ENCODE data around the gene DMAC2. TPM values are rescaled to one million over a fixed set of nuclear protein-coding genes. Genes with fewer than 3 reads are reported as not detected.

DMAC2 gene
- total RNA-seq, 1 experiment from 2014 or later, result 77.6 TPM

- peak; percentile 58 for ATAC-seq
- no peaks in the 10 kb centered on the region for H3K27me3 Mint-ChIP-seq (ENCODE audit: low read depth)
- H3K4me3 Mint-ChIP-seq, result no peak overlapping the region
- DNase-seq (ENCODE audit: low spot score), result no peak
- POLR2A ChIA-PET, result interaction anchor here (0.7 to 1.9 kb wide), 5 partner anchors 19 to 347 kb away, joined by 4 to 10 read pairs (median 6); partner anchors contain the start of genes B3GNT8 and DMAC2
- H3K4me1 Mint-ChIP-seq, result peaks cover 13% of the 10 kb centered on the region
- TF ChIP-seq SMAD4 (CRISPR knock-in tag; IDR thresholded peaks at IDR 0.05) (no peak), SP1 (CRISPR knock-in tag; conservative IDR thresholded peaks at IDR 0.05) (no peak), ZNF263 (CRISPR knock-in tag; IDR thresholded peaks at IDR 0.05; ENCODE audit: low read depth) (no peak), CDX4 (CRISPR knock-in tag; IDR thresholded peaks at IDR 0.05; ENCODE audit: borderline replicate concordance) (no peak), ZNF317 (CRISPR knock-in tag; IDR thresholded peaks at IDR 0.05; ENCODE audit: borderline replicate concordance, low read depth) (no peak), SOX15 (CRISPR knock-in tag; IDR thresholded peaks at IDR 0.05) (no peak), PREB (CRISPR knock-in tag; IDR thresholded peaks at IDR 0.05; ENCODE audit: borderline replicate concordance) (no peak), FOXK1 (CRISPR knock-in tag; IDR thresholded peaks at IDR 0.05) (no peak), AFF4 (CRISPR knock-in tag; IDR thresholded peaks at IDR 0.05; ENCODE audit: borderline replicate concordance) (no peak), NR1H2 (CRISPR knock-in tag; IDR thresholded peaks at IDR 0.05) (no peak), ZNF232 (CRISPR knock-in tag; IDR thresholded peaks at IDR 0.05) (no peak), ETV6 (CRISPR knock-in tag; IDR thresholded peaks at IDR 0.05) (no peak), TCF7 (CRISPR knock-in tag; IDR thresholded peaks at IDR 0.05; ENCODE audit: low read depth) (no peak), E2F4 (CRISPR knock-in tag; IDR thresholded peaks at IDR 0.05; ENCODE audit: borderline replicate concordance, low read depth) (no peak), NFE2L1 (CRISPR knock-in tag; IDR thresholded peaks at IDR 0.05) (no peak), CTCF (IDR thresholded peaks at IDR 0.05) (no peak)
- H3K27ac Mint-ChIP-seq, result no peak overlapping the region
- H3K9me3 Mint-ChIP-seq, result no peaks in the 10 kb centered on the region
- H3K36me3 Mint-ChIP-seq, result no peaks in the 10 kb centered on the region
- CTCF ChIA-PET, result interaction anchor here (0.6 to 3.8 kb wide), 20 partner anchors 10 to 410 kb away, joined by 3 to 25 read pairs (median 6); partner anchors contain the start of genes B3GNT8, B9D2 and DMAC2
Observed at GRCh38 chr19:41408256-41408655, 31.5 kb downstream of the DMAC2 start.

GRCh38 chr19:41407271-41407670, 32.4 kb downstream of the DMAC2 start:
- ChIA-PET POLR2A (interaction anchor here (0.7 to 1.9 kb wide), 2 partner anchors 32 to 350 kb away, joined by 4 to 10 read pairs; partner anchors contain the start of gene DMAC2), CTCF (interaction anchor here (0.9 to 3.8 kb wide), 7 partner anchors 20 to 156 kb away, joined by 3 to 25 read pairs (median 6); partner anchors contain the start of gene B3GNT8)
- H3K27ac Mint-ChIP-seq, result peak overlapping the region; percentile 82
- no peaks in the 10 kb centered on the region for H3K27me3 Mint-ChIP-seq (ENCODE audit: low read depth)
- H3K9me3 Mint-ChIP-seq, result no peaks in the 10 kb centered on the region
- peaks cover 13% of the 10 kb centered on the region for H3K4me1 Mint-ChIP-seq
- no peaks in the 10 kb centered on the region for H3K36me3 Mint-ChIP-seq
- no peak for TF ChIP-seq MLX (CRISPR knock-in tag; IDR thresholded peaks at IDR 0.05)
- no peak for TF ChIP-seq ZNF671 (CRISPR knock-in tag; IDR thresholded peaks at IDR 0.05)
- no peak for TF ChIP-seq RORB (CRISPR knock-in tag; IDR thresholded peaks at IDR 0.05)
- TF ChIP-seq HMGXB4 (CRISPR knock-in tag; IDR thresholded peaks at IDR 0.05), result no peak
- DNase-seq (ENCODE audit: low spot score) (peak; percentile 31), ATAC-seq (peak; percentile 87)
- H3K4me3 Mint-ChIP-seq, result no peak overlapping the region
